ENCODE results near the gene TMOD4.

GRCh38 chr1:151165281-151165737 is 10.5 kb downstream of the TMOD4 start:
- TF ChIP-seq CTCF (IDR thresholded peaks at IDR 0.05) (no peak), POLR2A (IDR thresholded peaks at IDR 0.05) (no peak)
